Rectal smooth muscle tissue (tissue), 1 donor: ENCODE data around the gene TARS3.

Experiments
- H3K27ac ChIP-seq: one replicate; pipeline ENCODE4 v1.7.0; 2013; ENCODE audit warnings: low read depth, low read length, inconsistent platforms
- H3K27me3 ChIP-seq: one replicate; pipeline ENCODE4 v1.7.0; 2013; ENCODE audit warnings: low read length; ENCODE audit not compliant: control insufficient read depth, insufficient read depth
- H3K36me3 ChIP-seq: one replicate; pipeline ENCODE4 v1.7.0; 2013; ENCODE audit warnings: low read length; ENCODE audit not compliant: control insufficient read depth, insufficient read depth
- H3K4me1 ChIP-seq: one replicate; pipeline ENCODE4 v1.7.0; 2013; ENCODE audit warnings: low read length; ENCODE audit not compliant: control insufficient read depth, insufficient read depth
- H3K4me3 ChIP-seq: one replicate; pipeline ENCODE4 v1.7.0; 2013; ENCODE audit warnings: low read length
- H3K9ac ChIP-seq: one replicate; pipeline ENCODE4 v1.7.0; 2013; ENCODE audit warnings: low read length

The TARS3 gene

GRCh38 chr15:101614001-101614585 lies 110.2 kb downstream of the TARS3 start:
- Histone ChIP-seq H3K36me3 (no peaks in the 10 kb centered on the region), H3K4me1 (peaks cover 5% of the 10 kb centered on the region), H3K27ac (no peak overlapping the region), H3K4me3 (no peak overlapping the region), H3K9ac (no peak overlapping the region), H3K27me3 (no peaks in the 10 kb centered on the region)

DNA sequence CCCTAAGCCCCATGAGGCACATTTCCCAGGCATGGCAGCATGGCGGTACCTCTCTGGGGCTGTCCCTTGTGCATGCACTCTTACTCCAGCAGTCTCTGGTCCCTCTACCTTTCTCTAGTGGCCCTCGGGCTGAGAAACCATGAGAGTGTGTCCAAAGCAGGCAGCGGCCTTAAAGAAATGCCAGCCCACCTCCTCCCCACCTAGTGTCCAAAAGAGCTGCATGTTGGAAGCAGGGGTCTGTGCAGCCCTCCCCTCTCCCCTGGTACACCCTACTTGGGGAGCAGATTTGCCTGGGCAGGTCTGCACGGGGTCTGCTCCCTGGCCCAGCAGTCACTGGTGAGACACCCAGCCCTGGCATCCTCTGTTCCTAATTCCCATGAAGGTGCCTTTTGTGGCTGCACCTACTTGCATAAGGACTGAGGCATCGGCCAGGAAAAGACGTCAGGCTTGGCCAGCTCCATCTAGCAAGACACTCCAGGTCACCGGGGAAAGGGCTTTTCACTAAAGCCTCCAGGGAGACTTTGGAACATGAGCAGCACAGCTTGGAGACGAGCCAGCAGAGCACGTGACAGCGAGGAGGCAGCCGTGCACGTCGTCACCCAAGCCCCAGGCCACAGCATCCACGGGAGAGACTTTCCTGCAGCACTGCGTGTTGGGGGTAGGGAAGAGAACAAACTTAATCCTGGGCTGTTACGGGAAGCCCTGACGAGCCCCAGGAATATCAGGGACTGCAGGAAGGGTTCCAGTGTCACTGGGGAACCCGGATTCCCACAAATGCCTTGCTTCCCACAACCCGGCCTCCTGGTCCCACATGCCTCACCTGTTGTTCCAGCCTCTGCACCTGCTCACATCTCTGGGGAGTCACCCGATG lies 110.9 kb downstream of the TARS3 start:
- H3K36me3 ChIP-seq = no peaks in the 10 kb centered on the region
- H3K27ac ChIP-seq = no peak overlapping the region
- no peak overlapping the region for H3K4me3 ChIP-seq
- H3K9ac ChIP-seq = no peak overlapping the region
- no peaks in the 10 kb centered on the region for H3K27me3 ChIP-seq
- peaks cover 5% of the 10 kb centered on the region for H3K4me1 ChIP-seq

DNA sequence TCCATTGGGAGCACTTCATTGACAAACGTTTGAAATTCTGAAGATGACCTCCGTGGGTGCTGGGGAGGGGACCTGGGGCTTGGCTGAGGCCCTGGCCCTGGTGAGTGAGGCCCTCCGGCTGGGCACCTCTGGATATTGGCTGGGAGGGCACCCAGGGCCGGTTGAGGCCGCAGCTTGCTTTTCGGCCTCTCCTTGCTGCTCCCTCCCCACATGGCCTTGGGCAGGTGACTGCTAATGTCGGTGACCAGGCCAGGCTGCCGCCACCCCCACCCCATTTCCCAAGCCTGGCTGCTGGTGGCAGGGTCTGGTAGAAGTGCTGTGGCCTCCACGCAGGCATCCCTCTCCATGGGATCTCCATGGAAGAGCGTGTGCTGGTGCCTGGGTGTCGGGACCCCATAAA lies 111.6 kb downstream of the TARS3 start:
- Histone ChIP-seq H3K4me3 (no peak overlapping the region), H3K27ac (no peak overlapping the region), H3K4me1 (peaks cover 5% of the 10 kb centered on the region), H3K9ac (no peak overlapping the region), H3K27me3 (no peaks in the 10 kb centered on the region), H3K36me3 (no peaks in the 10 kb centered on the region)

DNA sequence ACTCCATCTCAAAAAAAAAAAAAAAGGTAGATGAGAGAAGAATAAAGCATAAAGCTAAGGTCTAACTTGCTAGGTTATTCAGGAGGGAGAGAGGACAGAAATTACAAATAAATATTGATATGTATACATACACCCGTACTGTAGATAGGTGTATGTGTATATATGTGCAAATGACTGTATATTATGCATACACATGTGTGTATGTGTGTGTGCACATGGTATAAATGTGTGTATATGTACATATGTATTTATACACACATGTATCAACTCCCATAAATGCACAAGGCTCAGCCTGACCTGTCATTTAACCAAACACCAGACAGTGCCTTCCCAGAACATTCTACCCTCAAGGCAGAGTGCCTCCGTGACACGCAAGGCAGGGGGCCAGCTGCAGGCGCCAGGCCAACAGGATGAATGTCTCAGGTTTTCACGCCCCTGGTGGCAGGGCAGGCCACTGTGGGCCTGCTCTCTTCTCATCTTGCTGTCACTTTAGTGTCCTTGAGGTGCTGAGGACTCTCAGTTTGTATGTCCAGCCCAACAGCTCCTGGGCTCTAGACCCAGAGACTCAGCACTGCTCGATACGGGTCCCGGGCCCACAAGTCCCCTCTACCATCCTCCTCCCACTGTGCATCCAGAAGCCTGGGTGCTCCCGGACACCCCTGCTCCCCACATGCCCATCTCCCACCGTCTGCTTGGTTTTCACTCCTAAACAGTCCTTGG lies 112.5 kb downstream of the TARS3 start:
- Histone ChIP-seq H3K36me3 (no peaks in the 10 kb centered on the region), H3K4me1 (peaks cover 5% of the 10 kb centered on the region), H3K27ac (no peak overlapping the region), H3K27me3 (no peaks in the 10 kb centered on the region), H3K4me3 (no peak overlapping the region), H3K9ac (no peak overlapping the region)

- H3K36me3 ChIP-seq = no peaks in the 10 kb centered on the region
- no peak overlapping the region for H3K27ac ChIP-seq
- H3K4me1 ChIP-seq = no peaks in the 10 kb centered on the region
These were observed 113.3 kb downstream of the TARS3 start for GRCh38 chr15:101611007-101611406.

DNA sequence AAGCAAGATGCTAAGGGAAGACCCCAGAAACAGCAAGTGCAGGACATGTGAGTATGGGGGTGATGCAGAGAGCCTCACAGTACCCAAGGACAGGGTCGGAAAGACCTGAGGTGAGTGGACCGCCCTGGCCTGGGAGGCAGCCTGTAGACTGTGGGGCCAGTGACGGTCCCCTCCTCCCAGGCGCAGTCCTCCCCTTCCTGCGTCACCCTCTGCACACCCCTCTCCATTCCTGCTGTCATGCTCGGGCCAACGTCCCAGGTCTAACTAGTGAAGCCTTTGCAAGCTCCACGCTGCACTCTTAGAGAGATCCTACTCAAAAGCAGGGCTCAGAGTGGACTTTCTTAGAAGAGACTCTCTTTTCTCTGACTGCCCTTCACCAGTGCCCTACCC lies 113.7 kb downstream of the TARS3 start:
- H3K4me1 ChIP-seq = no peaks in the 10 kb centered on the region
- no peaks in the 10 kb centered on the region for H3K27me3 ChIP-seq
- no peak overlapping the region for H3K27ac ChIP-seq
- H3K4me3 ChIP-seq = no peak overlapping the region
- H3K36me3 ChIP-seq = no peaks in the 10 kb centered on the region
- no peak overlapping the region for H3K9ac ChIP-seq

More at GRCh38 chr15:101611007-101611406, 113.3 kb downstream of the TARS3 start:
- Histone ChIP-seq H3K27me3 (no peaks in the 10 kb centered on the region), H3K4me3 (no peak overlapping the region), H3K9ac (no peak overlapping the region)

GRCh38 chr15:101609742-101610610 lies 114.3 kb downstream of the TARS3 start:
- no peak overlapping the region for H3K9ac ChIP-seq
- no peak overlapping the region for H3K27ac ChIP-seq
- H3K27me3 ChIP-seq = no peaks in the 10 kb centered on the region
- no peak overlapping the region for H3K4me3 ChIP-seq
- no peaks in the 10 kb centered on the region for H3K36me3 ChIP-seq
- no peaks in the 10 kb centered on the region for H3K4me1 ChIP-seq

GRCh38 chr15:101608201-101608600 lies 116.1 kb downstream of the TARS3 start:
- Histone ChIP-seq H3K27ac (no peak overlapping the region), H3K4me3 (no peak overlapping the region), H3K36me3 (no peaks in the 10 kb centered on the region), H3K4me1 (no peaks in the 10 kb centered on the region), H3K27me3 (no peaks in the 10 kb centered on the region), H3K9ac (no peak overlapping the region)

DNA sequence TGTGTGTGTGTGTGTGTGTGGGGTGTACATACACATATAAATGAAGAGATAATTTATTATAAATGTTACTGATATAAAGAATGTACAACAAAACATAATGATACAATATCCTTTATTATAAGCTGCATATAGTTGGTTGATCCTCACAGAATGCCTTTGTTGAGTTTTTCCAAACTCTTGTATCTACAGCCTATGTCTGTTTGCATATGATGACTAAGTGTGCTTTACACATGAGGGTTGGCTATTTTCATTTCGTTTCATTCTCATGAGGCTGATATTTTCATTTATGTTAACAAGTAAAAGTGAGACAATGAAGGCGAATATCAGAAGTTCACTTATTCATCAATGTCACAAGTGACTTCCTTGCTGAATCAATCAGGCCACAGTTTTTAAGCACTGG lies 117.2 kb downstream of the TARS3 start:
- Histone ChIP-seq H3K36me3 (no peaks in the 10 kb centered on the region), H3K4me1 (no peaks in the 10 kb centered on the region), H3K27ac (no peak overlapping the region), H3K4me3 (no peak overlapping the region), H3K9ac (no peak overlapping the region), H3K27me3 (no peaks in the 10 kb centered on the region)

- no peak overlapping the region for H3K9ac ChIP-seq
- H3K27me3 ChIP-seq = no peaks in the 10 kb centered on the region
These were observed 120.0 kb downstream of the TARS3 start for GRCh38 chr15:101604124-101604874.

More at GRCh38 chr15:101604124-101604874, 120.0 kb downstream of the TARS3 start:
- Histone ChIP-seq H3K4me1 (no peaks in the 10 kb centered on the region), H3K27ac (no peak overlapping the region), H3K36me3 (no peaks in the 10 kb centered on the region), H3K4me3 (no peak overlapping the region)
